NCI-H1417 treated with DMSO at 0.1 percent for 48 hours (cell line): ENCODE data around the gene KLHL17.
"Not testable (repeated sequence)": the region's sequence is repeated elsewhere in the genome, so short reads cannot be mapped to it uniquely, and the experiment has no call there.

ENCODE experiments used
- DNase-seq: peaks from one replicate; lab custom pipeline; 2025; lab: John Stamatoyannopoulos, UW

Gene KLHL17

DNA sequence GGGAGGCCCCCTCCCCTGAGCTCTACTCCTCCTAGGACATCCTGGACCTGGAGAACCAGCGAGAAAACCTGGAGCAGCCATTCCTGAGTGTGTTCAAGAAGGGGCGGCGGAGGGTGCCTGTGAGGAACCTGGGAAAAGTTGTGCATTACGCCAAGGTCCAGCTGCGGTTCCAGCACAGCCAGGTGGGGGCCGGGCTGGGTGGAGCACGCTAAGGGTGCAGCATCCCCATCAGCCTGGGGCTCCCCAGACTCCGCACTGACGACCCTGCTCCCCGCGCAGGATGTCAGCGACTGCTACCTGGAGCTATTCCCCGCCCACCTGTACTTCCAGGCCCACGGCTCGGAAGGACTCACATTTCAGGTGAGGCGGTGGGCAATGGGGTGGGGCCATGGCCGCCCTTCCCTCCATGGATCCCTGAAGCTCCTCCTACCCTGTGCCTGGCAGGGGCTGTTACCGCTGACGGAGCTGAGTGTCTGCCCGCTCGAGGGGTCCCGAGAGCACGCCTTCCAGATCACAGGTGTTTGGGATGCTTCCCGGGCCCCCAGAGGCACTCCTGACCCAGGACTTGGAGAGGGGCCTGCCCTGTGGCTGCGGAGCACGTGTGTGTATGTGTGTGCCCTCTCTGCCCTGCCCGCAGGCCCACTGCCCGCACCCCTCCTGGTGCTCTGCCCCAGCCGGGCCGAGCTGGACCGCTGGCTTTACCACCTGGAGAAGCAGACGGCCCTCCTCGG, 10.0 kb downstream of the KLHL17 start:
- no peak for DNase-seq

- no peak for DNase-seq
Measured at GRCh38 chr1:970973-971730, 10.8 kb downstream of the KLHL17 start.

- DNase-seq = no peak
Measured at GRCh38 chr1:971751-972506, 11.5 kb downstream of the KLHL17 start.

- no peak for DNase-seq
Measured at GRCh38 chr1:972726-973458, 12.5 kb downstream of the KLHL17 start.

DNA sequence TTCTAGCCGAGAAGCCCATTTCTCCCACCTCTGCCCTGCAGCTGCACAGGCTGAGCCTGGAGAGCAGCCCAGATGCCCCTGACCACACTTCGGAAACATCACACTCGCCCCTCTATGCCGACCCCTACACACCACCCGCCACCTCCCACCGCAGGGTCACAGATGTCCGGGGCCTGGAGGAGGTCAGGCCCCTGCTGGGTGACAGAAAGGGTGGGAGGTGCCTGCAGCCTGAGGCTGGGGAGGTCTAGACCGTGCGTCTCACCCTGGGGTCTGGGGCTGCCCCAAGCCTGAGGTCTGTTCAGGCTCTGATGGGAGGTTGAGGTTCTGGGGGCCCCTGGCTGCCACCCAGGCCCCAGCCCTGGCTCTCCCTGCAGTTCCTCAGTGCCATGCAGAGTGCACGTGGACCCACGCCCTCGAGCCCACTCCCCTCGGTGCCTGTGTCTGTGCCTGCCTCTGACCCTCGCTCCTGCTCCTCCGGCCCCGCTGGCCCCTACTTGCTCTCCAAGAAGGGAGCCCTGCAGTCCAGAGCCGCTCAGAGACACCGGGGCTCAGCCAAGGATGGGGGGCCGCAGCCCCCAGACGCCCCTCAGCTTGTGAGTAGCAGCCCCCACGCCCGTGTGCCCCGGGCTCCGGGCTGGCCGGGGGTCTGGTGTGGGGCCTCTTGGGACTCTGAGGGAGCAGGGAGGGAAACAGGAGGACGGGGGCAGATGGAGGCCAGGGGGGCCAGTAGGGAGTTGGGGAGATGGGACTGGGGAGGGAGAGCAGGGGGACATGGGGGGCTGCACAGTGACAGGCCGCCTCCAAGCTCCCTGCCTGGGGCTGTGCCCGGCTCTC, 13.3 kb downstream of the KLHL17 start:
- no peak for DNase-seq

DNA sequence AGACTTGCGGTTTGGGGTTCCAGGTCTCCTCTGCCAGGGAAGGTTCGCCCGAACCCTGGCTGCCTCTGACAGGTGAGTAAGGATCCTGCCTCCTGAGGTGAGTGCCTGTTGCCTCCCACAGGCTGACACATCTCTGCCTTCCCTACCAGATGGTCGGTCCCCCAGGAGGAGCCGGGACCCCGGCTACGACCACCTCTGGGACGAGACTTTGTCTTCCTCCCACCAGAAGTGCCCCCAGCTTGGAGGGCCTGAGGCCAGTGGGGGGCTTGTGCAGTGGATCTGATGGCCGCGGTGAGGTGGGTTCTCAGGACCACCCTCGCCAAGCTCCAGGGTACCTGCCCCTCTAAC, 13.9 kb downstream of the KLHL17 start:
- DNase-seq = no peak

DNA sequence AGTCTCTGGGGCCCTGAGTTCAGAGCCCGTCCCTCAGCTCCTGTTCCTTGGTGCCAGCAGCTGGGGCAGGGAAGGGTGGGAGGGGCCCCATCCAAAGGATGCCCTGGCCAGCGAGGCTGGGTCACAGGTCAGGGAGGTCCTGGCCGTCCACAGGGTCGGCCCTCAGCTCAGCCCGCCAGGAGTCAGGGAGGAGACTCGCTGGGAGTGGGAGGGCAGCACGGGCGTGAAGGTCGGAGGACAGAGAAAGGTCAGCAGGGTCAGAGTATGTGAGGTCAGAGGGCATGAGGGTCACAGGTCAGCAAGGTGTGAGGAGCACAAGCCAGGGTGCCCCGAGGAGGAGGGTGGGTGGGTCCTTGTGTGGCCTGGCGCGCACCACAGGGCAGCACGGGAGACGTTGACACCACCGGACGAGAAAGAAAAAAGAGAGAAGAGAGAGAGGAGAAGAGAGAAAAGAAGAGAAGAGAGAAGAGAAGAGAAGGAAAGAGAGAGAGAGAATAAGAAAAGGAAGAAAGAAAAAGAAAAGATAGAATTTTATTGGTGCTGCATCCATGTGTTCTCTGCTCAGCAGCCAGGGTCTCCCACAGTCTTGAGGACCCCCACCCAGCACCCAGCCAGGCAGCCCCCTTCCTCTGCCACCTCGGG, 14.4 kb downstream of the KLHL17 start:
- DNase-seq = no peak

DNA sequence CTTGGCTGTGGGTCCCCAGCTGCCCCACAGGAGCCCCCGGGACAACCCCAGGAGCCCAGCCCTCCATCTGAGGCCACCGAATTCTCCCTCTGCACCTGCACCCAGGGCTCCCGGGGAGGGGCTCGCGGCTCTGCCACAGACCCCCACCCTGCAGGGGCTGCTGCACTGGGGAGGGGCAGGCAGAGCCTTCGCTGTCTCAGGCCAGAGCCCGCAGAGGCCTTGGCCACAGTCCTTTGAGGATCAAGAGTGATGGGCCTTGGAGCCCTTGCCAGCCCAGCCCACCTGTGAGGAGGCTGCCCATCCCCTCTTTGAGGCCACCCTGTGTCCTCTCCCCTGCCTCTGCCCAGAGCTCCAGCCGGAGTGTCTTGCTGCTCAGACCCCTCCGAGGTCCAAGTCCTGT, 15.0 kb downstream of the KLHL17 start:
- no peak for DNase-seq

- no peak for DNase-seq
Measured at GRCh38 chr1:975896-976683, 15.7 kb downstream of the KLHL17 start.

DNA sequence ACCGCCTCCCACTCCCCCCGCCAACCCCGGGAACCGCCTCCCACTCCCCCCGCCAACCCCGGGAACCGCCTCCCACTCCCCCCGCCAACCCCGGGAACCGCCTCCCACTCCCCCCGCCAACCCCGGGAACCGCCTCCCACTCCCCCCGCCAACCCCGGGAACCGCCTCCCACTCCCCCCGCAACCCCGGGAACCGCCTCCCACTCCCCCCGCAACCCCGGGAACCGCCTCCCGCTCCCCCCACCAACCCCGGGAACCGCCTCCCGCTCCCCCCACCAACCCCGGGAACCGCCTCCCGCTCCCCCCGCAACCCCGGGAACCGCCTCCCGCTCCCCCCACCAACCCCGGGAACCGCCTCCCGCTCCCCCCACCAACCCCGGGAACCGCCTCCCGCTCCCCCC, 16.4 kb downstream of the KLHL17 start:
- DNase-seq = not testable (repeated sequence)

GRCh38 chr1:978069-978834, 17.9 kb downstream of the KLHL17 start:
- DNase-seq = no peak

DNA sequence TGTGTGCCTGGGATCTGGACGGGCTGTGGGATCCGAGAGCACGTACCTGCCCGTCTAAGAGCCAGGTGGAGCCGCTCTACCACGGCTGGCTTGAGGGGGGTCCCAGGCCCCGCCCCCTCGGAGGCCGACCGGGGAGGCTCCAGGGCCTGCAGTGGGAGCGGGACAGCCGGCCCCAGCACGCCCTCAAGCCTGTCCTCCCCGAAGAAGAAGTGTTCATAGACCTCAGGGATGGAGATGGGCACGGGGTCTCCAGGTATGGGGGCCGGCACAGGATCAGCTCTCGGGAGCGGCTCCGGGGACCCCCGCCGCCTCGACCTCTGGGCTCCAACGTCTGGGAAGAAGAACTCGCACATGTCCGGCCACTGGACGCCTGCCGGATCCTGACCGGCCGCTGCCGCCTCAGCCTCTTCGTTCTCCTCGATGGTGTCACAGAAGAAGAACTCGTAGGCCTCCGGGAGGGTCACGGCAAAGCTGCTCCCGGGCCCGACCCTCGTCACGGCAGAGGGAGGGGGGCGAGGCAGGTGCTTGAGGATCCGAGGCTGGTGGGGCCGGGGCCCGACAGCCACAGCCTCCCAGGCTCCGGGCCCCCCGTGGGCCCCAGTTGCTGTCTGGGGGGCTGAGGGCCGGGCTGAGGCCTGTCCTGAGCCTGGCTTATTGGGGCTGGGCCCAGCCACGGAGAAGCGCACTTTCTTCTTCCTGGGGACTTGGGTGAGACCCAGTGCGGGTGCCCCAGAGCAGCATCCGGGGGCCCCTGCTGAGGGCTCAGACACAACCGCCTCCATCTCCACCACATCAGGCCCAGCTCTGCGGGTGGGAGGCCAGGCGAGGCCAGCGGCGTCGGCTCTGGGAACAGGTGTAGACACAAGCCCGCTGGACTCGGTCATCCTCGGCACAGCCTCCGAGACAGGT, 18.7 kb downstream of the KLHL17 start:
- DNase-seq = no peak

DNA sequence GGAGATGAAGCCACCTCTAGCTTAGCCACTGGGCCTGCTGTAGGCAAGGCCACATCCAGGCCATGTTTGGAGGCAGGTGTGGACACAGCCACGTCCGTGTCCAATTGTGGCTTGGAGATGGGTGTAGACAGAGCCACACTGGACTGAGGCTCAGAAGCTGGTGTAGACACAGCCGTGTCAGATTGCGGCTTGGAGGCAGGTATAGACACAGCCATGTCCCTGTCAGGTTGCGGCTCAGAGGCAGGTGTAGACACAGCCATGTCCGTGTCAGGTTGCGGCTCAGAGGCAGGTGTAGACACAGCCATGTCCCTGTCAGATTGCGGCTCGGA, 19.3 kb downstream of the KLHL17 start:
- DNase-seq = no peak

DNA sequence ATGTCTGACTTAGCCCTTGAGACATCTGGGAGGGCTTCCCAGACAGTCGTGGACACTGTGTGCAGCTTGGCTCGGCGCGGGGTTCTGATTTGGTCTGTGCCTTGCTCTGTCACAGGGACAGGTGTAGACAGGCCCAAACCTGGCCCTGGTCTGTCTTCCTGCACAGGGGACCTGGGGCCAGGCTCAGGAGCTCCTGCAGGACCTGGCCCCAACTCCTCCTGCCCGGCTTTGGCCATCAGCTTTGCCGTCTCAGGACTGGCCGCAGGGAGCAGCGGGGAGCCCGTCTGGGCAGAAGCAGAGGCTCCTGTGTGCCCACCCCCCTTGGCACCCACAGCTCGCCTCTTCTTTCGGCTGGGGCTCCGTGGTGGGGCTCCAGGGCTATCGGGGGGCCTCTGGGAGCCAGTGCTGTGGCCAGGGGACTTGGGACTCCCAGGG, 19.8 kb downstream of the KLHL17 start:
- DNase-seq = no peak

- DNase-seq = no peak
Measured at GRCh38 chr1:980602-981395, 20.4 kb downstream of the KLHL17 start.

- DNase-seq = no peak
Measured at GRCh38 chr1:981491-981954, 21.1 kb downstream of the KLHL17 start.

DNA sequence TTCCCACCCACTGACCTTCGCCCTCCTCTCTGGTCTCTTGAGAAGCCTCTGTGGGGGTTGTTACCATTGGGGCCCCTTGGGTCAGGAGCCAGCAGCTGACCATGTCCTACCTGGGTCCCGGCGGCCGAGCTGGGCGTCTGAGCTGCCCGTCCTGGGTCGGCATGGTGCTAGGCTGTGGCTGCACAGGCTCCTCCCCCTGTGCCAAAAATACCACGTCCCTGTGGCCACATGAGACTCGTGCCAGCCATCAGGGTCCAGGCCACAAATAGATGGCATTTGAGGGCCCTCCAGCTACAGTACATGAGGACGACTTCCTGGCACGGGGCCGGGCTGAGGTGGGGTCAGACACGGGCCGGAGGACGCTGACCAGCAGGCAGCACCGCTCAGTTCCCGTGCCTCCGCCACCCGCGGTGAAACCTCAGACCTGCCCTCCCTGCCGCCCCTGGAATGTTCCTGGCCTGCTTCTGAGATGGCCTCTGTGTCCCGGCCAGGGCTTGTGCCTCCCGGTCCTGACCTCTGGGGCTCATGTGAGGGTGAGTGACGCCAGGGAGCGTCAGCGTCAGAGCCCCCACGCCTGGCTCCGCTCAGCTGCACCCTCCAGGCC, 21.7 kb downstream of the KLHL17 start, which contains the start of gene PERM1:
Gene PERM1, minus strand, starts transcription at position 139 of the 604 bp plus-strand sequence. CDS start 1,064 bp downstream, outside the sequence.
- DNase-seq = no peak
